C4-2B (cell line): Measurements from ENCODE around the gene APBB3.

Experiments used
- H3K27ac ChIP-seq: fragments of 450-650 bp; 2 replicates; pipeline ENCODE4 v1.5.1; 2017
- ZFX ChIP-seq: fragments of 450-650 bp; IDR thresholded peaks from 2 replicates; pipeline ENCODE4 v1.6.1; 2017
- TF ChIP-seq, protein P1 (sequence below): fragments of 450-650 bp; conservative IDR thresholded peaks from 2 replicates; pipeline ENCODE4 v1.5.1; 2017; ENCODE audit warnings: mild to moderate bottlenecking

APBB3 gene

DNA sequence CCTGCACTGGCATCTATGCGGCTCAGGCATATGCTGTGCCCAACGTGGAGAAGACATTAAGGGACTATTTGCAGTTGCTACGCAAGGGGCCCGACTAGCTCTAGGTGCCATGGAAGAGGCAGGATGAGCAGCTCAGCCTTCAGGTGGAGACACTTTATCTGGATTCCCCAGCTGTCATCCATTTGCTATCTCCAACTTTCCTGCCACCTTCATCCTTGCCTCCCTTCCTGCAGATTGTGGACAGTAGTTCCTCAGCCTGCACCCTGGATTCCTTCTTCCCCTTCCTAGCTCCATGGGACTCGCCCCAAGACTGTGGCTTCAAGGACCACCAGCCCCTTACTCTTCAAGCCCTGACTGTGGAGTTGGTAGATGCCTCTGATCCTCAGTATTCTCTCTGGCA is 2.3 kb upstream of the APBB3 start:
- H3K27ac ChIP-seq: no peak overlapping the region
- TF ChIP-seq, protein P1, sequence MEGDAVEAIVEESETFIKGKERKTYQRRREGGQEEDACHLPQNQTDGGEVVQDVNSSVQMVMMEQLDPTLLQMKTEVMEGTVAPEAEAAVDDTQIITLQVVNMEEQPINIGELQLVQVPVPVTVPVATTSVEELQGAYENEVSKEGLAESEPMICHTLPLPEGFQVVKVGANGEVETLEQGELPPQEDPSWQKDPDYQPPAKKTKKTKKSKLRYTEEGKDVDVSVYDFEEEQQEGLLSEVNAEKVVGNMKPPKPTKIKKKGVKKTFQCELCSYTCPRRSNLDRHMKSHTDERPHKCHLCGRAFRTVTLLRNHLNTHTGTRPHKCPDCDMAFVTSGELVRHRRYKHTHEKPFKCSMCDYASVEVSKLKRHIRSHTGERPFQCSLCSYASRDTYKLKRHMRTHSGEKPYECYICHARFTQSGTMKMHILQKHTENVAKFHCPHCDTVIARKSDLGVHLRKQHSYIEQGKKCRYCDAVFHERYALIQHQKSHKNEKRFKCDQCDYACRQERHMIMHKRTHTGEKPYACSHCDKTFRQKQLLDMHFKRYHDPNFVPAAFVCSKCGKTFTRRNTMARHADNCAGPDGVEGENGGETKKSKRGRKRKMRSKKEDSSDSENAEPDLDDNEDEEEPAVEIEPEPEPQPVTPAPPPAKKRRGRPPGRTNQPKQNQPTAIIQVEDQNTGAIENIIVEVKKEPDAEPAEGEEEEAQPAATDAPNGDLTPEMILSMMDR: no peak

DNA sequence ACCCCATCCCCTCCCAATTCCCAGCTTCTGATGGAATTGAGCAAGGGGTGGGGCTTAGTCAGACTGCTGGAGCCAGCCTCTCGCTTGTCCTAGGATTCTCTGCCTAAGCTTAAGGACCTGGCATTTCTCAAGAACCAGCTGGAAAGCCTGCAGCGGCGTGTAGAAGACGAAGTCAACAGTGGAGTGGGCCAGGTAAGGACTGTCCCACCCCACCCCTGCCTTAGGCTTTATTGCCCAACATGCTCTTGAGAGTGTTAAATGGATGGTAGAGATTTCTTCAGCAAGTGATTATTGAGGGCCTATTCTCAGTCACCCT is 1.3 kb upstream of the APBB3 start:
- TF ChIP-seq, protein P1: no peak
- no peak for TF ChIP-seq ZFX

DNA sequence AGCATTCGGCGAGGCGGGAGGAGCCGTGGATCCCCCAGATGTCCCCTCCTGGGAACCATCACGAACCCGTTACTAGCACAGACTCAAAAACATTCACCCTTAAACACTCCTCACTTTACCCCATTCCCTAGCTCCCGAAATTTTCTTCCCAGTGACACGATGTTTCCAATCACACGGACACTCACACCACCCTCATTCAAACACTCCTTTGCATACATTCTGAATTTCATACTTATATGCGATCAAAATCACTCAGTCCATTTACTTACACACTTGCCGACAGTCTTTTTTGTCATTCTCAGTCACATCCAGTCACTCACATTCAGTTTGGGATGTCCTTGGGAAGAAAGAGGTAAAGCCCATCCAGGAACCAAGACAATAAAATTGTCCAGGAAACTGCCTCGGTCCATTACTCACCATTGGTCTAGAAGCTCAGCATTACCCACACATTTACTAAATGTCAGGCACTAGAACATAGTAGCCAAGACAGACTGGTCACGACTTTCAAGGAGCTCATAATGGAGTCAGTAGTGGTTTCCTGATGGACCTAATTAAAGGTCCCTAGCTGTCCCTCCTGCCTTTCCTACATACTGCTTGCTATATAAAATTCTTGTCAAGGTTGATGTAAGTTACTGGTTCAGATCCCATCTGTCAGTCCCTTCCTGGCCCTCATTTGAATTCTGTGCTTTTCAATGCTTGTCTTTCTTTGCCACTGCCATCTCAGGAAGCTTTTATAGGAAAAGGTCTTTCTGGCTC is 804 bp upstream of the APBB3 start:
- TF ChIP-seq, protein P1: no peak
- TF ChIP-seq ZFX: no peak
- peak overlapping the region; percentile 97 for H3K27ac ChIP-seq

More for the DNA sequence above, 1.3 kb upstream of the APBB3 start:
- H3K27ac ChIP-seq: peak overlapping the region; percentile 97

DNA sequence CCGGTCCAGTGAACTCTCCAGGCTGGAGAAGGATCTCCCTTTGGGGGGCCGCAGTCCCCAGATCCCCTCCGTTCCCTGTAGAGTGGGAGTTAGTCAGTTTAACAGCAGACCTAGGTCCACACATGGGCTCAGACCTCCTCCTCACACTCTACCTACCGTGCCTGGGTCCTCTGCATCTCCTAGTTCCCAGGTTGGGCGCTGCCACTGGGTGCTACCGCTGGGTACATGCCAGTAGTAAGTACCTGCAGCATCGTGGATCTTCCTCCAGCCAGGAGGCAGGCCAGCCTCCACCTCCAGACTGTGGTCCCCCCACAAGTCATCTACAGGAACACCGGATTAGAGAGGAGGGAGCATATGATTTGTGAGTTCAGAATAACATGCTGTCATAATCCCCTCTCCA is 802 bp downstream of the APBB3 start:
- H3K27ac ChIP-seq: peak overlapping the region; percentile 97
- TF ChIP-seq, protein P1: no peak

DNA sequence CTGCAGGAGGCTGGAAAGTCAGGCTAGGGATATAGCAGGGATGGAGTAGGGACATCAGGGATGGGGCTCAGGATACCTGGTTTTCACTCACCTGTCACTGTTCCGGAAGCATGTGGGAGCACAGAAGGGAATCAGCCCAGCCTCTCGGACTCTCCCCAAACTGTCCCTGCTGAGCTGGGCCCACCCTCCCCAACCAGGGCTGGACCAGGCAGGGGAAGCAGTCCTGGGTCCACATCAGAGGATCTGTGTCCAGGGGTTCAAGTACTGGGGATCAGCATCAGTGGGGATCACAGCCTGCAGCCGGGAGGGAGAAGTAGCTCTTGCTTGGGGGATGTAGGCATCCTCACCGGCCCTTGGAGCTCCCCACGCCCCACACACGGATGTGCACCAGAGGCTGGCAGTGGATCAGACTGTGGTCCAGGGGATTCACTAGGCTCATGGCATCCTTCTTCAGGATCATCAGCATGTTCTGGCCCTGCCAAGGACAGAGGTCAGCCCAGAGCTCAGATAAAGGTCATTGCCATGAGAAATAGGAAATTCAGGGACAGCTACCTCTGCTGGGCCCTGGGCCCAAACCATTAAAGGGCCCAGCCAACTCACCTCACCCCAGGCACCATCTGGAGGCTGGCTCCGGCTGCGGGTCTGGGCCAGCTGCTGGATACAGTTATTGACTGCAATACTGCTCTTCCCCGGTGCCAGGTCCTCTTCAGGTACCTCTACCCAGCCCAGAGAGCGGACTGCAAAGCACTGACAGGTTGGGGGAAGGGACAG is 2.5 kb downstream of the APBB3 start:
- no peak overlapping the region for H3K27ac ChIP-seq
- TF ChIP-seq, protein P1: no peak

DNA sequence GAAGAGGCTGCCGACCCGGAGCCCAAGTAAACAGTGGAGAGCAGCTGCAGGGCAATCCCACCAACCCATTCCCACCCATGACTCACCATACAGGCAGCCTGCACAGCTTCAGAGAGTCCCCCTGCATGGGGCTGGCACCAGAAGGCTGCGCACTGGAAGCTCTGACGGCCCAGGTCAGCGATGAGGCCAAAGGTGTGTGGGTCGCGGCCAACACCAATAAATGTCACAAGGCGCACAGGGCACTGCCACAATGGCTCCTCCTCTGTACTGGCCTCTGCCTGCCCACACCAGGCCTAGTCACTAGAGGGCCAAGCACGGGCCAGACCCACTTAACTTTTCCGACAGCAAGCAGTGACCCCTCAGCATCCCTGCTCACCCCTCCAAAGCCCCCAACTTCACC is 4.2 kb downstream of the APBB3 start:
- TF ChIP-seq, protein P1: no peak
- no peak for TF ChIP-seq ZFX
- no peak overlapping the region for H3K27ac ChIP-seq

DNA sequence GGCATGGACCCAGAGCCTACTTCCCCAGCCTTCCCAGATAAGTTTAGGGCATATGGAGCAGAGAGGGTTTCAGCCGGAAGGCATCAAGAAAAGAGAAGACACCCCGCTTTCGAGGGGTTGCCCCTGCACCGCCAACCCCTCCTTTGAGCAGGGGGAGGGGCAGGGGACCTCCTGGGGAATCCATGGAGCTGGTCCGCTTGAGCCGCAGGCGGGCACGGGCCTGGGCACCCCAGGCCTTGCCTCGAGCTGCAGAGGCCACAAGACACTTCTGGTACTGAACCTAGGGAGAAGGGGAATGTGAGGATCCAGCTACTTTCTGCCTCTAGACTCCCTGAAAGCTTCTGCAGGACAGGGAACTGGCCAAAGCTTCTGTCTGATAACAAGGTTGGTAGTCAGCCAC is 5.9 kb downstream of the APBB3 start:
- H3K27ac ChIP-seq: peak overlapping the region; percentile 85; the same call in 1 of the 2 replicates
- TF ChIP-seq, protein P1: no peak
- TF ChIP-seq ZFX: no peak
